Germinal center (tissue), 1 donor: ENCODE measurements around the gene CYB5D1.

Experiments
- DNase-seq: peaks from one replicate; pipeline ENCODE4 v3.0.0; 2012; ENCODE audit warnings: mixed read lengths, low spot score

The CYB5D1 gene

GRCh38 chr17:7833795-7834541, 23.8 kb upstream of the CYB5D1 start, which contains the start of gene KDM6B:
Gene KDM6B (plus strand): TSS chr17:7834217. CDS start chr17:7845555, 11,338 bp downstream.
- DNase-seq: peak; percentile 91

- peak; percentile 33 for DNase-seq
Observed at GRCh38 chr17:7834542-7834956, 23.3 kb upstream of the CYB5D1 start.

GRCh38 chr17:7834957-7835813, 22.6 kb upstream of the CYB5D1 start:
- DNase-seq: peak; percentile 91

- no peak for DNase-seq
Observed at GRCh38 chr17:7835814-7836595, 21.8 kb upstream of the CYB5D1 start.

- DNase-seq: peak; percentile 59
Observed at GRCh38 chr17:7836596-7837407, 21.0 kb upstream of the CYB5D1 start.

GRCh38 chr17:7837408-7838088, 20.3 kb upstream of the CYB5D1 start:
- no peak for DNase-seq

GRCh38 chr17:7838090-7839075, 19.4 kb upstream of the CYB5D1 start:
- DNase-seq: no peak

- DNase-seq: no peak
Observed at GRCh38 chr17:7839190-7839875, 18.5 kb upstream of the CYB5D1 start.

- DNase-seq: no peak
Observed at GRCh38 chr17:7839876-7840261, 17.9 kb upstream of the CYB5D1 start.

- DNase-seq: no peak
Observed at GRCh38 chr17:7840441-7840840, 17.4 kb upstream of the CYB5D1 start.

- DNase-seq: no peak
Observed at GRCh38 chr17:7840875-7841274, 16.9 kb upstream of the CYB5D1 start.

GRCh38 chr17:7841396-7841914, 16.3 kb upstream of the CYB5D1 start:
- DNase-seq: peak; percentile 50

GRCh38 chr17:7841915-7842379, 15.9 kb upstream of the CYB5D1 start:
- peak; percentile 79 for DNase-seq

GRCh38 chr17:7842380-7843256, 15.2 kb upstream of the CYB5D1 start:
- DNase-seq: peak; percentile 75

- no peak for DNase-seq
Observed at GRCh38 chr17:7843257-7843535, 14.6 kb upstream of the CYB5D1 start.

GRCh38 chr17:7843536-7844291, 14.1 kb upstream of the CYB5D1 start:
- DNase-seq: peak; percentile 91
